Measurements from ENCODE around the gene LAMTOR4.

LAMTOR4 gene

DNA sequence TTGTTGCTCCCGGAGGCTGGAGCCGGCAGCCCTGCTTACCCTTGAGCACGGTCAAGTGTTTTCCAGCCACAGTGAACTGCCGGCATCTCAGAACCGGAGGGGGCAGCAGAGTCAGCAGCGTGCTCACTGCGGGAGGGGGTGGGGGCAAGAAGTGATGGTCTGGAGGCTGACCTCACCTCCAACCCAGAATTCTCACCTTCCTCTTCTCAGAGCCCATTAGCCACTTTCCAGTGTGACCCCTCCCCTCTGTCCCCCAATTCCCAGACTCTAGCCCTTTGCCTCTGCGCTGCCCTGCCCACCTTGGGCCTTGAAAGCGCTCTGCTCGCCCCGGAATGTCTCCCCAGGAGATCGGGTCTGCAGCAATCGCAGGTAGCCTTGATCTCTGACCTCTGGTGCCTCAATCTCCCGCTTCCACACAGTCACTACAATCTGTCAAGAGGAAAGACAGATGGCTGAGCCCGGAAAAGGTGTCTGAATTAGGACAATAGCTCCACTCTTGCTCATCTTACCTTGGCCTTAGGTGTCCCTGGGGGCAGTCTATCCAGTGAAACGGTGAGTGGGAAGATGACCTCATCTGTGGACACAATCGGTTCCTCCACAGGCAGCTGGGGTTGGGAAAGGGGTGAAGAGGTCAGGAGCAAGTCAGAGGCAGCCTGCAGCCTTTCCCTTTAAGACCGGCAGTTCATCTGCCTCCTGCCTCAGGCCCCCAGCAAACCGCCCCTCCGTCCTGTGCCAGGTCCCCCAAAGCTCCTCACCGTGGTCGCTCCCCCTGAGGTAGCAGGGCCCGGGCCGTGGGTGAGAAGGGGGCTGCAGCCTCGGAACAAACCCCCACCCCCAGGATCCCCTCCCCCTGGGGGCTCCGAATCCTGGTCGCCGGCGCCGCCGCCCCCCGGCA lies 8.9 kb downstream of the LAMTOR4 start:
- peak; percentile 50 to 59 for DNase-seq (ENCODE audit: low read depth in 1 of 2, low spot score in 1 of 2)
- TF ChIP-seq, protein P1, sequence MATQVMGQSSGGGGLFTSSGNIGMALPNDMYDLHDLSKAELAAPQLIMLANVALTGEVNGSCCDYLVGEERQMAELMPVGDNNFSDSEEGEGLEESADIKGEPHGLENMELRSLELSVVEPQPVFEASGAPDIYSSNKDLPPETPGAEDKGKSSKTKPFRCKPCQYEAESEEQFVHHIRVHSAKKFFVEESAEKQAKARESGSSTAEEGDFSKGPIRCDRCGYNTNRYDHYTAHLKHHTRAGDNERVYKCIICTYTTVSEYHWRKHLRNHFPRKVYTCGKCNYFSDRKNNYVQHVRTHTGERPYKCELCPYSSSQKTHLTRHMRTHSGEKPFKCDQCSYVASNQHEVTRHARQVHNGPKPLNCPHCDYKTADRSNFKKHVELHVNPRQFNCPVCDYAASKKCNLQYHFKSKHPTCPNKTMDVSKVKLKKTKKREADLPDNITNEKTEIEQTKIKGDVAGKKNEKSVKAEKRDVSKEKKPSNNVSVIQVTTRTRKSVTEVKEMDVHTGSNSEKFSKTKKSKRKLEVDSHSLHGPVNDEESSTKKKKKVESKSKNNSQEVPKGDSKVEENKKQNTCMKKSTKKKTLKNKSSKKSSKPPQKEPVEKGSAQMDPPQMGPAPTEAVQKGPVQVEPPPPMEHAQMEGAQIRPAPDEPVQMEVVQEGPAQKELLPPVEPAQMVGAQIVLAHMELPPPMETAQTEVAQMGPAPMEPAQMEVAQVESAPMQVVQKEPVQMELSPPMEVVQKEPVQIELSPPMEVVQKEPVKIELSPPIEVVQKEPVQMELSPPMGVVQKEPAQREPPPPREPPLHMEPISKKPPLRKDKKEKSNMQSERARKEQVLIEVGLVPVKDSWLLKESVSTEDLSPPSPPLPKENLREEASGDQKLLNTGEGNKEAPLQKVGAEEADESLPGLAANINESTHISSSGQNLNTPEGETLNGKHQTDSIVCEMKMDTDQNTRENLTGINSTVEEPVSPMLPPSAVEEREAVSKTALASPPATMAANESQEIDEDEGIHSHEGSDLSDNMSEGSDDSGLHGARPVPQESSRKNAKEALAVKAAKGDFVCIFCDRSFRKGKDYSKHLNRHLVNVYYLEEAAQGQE (IDR thresholded peaks at IDR 0.05; ENCODE audit: insufficient replicate concordance, low read depth), result no peak
- TF ChIP-seq SPI1 (IDR thresholded peaks at IDR 0.05; ENCODE audit: borderline replicate concordance, low read depth) (no peak), GABPA (IDR thresholded peaks at IDR 0.05; ENCODE audit: low read depth) (no peak), POLR2AphosphoS5 (IDR thresholded peaks at IDR 0.05; ENCODE audit: low read depth) (no peak)
- TF ChIP-seq, protein P2, sequence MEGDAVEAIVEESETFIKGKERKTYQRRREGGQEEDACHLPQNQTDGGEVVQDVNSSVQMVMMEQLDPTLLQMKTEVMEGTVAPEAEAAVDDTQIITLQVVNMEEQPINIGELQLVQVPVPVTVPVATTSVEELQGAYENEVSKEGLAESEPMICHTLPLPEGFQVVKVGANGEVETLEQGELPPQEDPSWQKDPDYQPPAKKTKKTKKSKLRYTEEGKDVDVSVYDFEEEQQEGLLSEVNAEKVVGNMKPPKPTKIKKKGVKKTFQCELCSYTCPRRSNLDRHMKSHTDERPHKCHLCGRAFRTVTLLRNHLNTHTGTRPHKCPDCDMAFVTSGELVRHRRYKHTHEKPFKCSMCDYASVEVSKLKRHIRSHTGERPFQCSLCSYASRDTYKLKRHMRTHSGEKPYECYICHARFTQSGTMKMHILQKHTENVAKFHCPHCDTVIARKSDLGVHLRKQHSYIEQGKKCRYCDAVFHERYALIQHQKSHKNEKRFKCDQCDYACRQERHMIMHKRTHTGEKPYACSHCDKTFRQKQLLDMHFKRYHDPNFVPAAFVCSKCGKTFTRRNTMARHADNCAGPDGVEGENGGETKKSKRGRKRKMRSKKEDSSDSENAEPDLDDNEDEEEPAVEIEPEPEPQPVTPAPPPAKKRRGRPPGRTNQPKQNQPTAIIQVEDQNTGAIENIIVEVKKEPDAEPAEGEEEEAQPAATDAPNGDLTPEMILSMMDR (IDR thresholded peaks at IDR 0.05; ENCODE audit: insufficient read depth, low read length), result no peak
- H3K27me3 ChIP-seq (ENCODE audit: insufficient read depth, poor library complexity, severe bottlenecking), result no peaks in the 10 kb centered on the region
- H3K27ac ChIP-seq (replicated peaks), result peak overlapping the region; percentile 65
- peak overlapping the region; percentile 79 for H3K4me3 ChIP-seq (replicated peaks; ENCODE audit: insufficient read depth, low read length)

DNA sequence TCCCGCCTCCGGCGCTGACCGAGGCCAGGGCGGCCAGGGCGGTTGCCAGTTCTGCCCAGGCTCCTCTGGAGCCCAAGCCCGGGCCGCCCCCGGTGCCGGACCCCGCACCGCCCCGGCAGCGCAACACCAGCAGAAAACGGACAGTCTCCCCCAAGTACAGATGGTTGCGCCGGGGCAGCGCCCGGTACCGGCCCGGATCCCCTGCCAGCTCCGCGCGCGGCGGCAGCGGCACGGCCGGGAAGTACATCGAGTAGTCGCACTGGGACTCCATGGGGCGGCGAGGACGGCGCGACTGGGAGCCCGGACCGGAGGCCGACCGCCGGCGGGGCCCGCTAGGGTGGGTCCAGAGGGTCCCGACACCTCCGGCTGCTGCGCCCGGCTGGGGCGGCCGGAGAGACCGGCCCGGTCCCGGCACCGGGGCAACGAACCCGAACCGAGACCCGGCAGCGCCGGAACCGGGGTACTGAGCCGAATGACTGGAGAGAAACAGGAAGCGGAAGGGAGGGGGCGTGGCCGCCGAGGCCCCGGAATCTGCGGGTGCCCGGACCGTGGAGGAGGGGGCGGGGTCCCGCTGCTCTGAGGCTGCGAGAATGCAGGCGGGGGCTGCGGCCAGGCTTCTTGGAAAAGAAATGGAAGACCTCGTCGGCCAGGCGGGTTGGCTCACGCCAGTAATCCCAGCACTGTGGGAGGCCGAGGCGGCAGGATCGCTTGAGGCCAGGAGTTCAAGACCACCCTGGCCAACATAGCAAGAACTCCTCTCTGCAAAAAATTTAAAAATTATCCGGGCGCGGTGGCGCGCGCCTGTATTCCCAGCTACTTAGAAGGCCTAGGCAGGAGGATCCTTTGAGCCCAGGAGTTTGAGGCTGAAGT lies 9.7 kb downstream of the LAMTOR4 start, which contains the start of gene TRAPPC14:
TRAPPC14 (minus strand) TSS at position 495 of the 870 bp plus-strand sequence; CDS start at position 271, 224 bp downstream.
- Histone ChIP-seq H3K4me3 (replicated peaks; ENCODE audit: insufficient read depth, low read length) (peak within 1 kb of the TSS; percentile 79), H3K27me3 (ENCODE audit: insufficient read depth, poor library complexity, severe bottlenecking) (no peaks in the 10 kb centered on the region), H3K27ac (replicated peaks) (peak within 1 kb of the TSS; percentile 65)
- TF ChIP-seq POLR2AphosphoS5 (IDR thresholded peaks at IDR 0.05; ENCODE audit: low read depth) (peak; percentile 36), GABPA (IDR thresholded peaks at IDR 0.05; ENCODE audit: low read depth) (peak; percentile 81), SPI1 (IDR thresholded peaks at IDR 0.05; ENCODE audit: borderline replicate concordance, low read depth) (peak; percentile 79)
- TF ChIP-seq, protein P2 (IDR thresholded peaks at IDR 0.05; ENCODE audit: insufficient read depth, low read length), result no peak
- TF ChIP-seq, protein P1 (IDR thresholded peaks at IDR 0.05; ENCODE audit: insufficient replicate concordance, low read depth), result no peak
- peak; percentile 65 to 93 for DNase-seq (ENCODE audit: low read depth in 1 of 2, low spot score in 1 of 2)

DNA sequence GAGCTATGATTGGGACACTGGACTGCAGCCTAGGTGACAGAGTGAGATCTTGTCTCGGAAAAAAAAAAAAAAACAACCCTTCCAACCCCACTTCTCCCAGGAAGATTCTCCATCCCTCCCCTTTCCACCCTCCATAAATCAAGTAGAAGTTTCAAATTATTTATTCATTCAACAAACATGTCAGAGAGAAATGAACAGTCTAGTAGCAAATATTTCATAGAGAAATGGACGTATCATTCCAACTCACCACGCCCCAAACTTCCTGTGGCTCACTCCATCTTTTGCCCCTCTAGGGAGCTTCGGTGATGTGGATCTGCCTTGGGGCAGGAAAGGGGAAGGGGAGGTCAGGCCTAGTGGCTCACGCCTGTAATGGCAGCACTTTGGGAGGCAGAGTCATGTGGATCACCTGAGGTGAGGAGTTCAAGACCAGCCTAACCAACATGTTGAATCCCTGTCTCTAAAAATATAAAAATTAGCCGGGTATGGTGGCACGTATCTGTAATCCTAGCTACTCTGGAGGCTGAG lies 10.4 kb downstream of the LAMTOR4 start:
- Histone ChIP-seq H3K27me3 (ENCODE audit: insufficient read depth, poor library complexity, severe bottlenecking) (no peaks in the 10 kb centered on the region), H3K27ac (replicated peaks) (peak overlapping the region; percentile 65), H3K4me3 (replicated peaks; ENCODE audit: insufficient read depth, low read length) (peak overlapping the region; percentile 79)
- TF ChIP-seq SPI1 (IDR thresholded peaks at IDR 0.05; ENCODE audit: borderline replicate concordance, low read depth) (no peak), GABPA (IDR thresholded peaks at IDR 0.05; ENCODE audit: low read depth) (no peak), POLR2AphosphoS5 (IDR thresholded peaks at IDR 0.05; ENCODE audit: low read depth) (no peak)
- TF ChIP-seq, protein P1 (IDR thresholded peaks at IDR 0.05; ENCODE audit: insufficient replicate concordance, low read depth), result no peak
- TF ChIP-seq, protein P2 (IDR thresholded peaks at IDR 0.05; ENCODE audit: insufficient read depth, low read length), result no peak
- DNase-seq (ENCODE audit: low read depth in 1 of 2, low spot score in 1 of 2), result peak in 1 of 2 experiments; percentile 43

Measured in HL-60 (cell line).